ENCODE measurements around the gene SIM2.

Gene SIM2

GRCh38 chr21:36709868-36710728 lies 11.2 kb downstream of the SIM2 start:
- no peak overlapping the region for H3K27ac ChIP-seq (ENCODE audit: low read length)
- no peaks in the 10 kb centered on the region for H3K27me3 ChIP-seq (ENCODE audit: insufficient read depth, low read length, poor library complexity)

GRCh38 chr21:36710729-36711048 lies 11.8 kb downstream of the SIM2 start:
- no peak for ATAC-seq (ENCODE audit: insufficient read depth, low read depth)
- Histone ChIP-seq H3K79me2 (ENCODE audit: insufficient read depth, low read length) (peaks cover 4% of the 10 kb centered on the region; the same call in 1 of the 2 replicates), H3K36me3 (ENCODE audit: insufficient read depth, low read length) (no peaks in the 10 kb centered on the region), H3K4me2 (ENCODE audit: insufficient read depth, low read length) (no peak overlapping the region), H3K4me3 (ENCODE audit: low read depth in 1 of 2, low read length in 2 of 2) (no peak overlapping the region), H3K4me1 (ENCODE audit: insufficient read depth, low read length) (peaks cover 8% of the 10 kb centered on the region), H4K20me1 (ENCODE audit: insufficient read depth, low read length) (no peaks in the 10 kb centered on the region), H3K9me3 (ENCODE audit: insufficient read depth, low read length, severe bottlenecking) (no peaks in the 10 kb centered on the region), H3K27me3 (ENCODE audit: insufficient read depth, low read length, poor library complexity) (no peaks in the 10 kb centered on the region), H2AFZ (ENCODE audit: low read depth, low read length) (no peak overlapping the region), H3K9ac (ENCODE audit: low read depth, low read length) (no peak overlapping the region), H3K27ac (ENCODE audit: low read length) (no peak overlapping the region)
- TF ChIP-seq EZH2 (IDR thresholded peaks at IDR 0.05; ENCODE audit: borderline replicate concordance, low read depth, low read length, severe bottlenecking) = no peak
- DNase-seq = no peak

More at GRCh38 chr21:36709868-36710728, 11.2 kb downstream of the SIM2 start:
- Histone ChIP-seq H2AFZ (ENCODE audit: low read depth, low read length) (no peak overlapping the region), H3K9ac (ENCODE audit: low read depth, low read length) (no peak overlapping the region), H3K4me2 (ENCODE audit: insufficient read depth, low read length) (no peak overlapping the region), H3K9me3 (ENCODE audit: insufficient read depth, low read length, severe bottlenecking) (no peaks in the 10 kb centered on the region), H3K79me2 (ENCODE audit: insufficient read depth, low read length) (peaks cover 4% of the 10 kb centered on the region; the same call in 1 of the 2 replicates), H3K4me3 (ENCODE audit: low read depth in 1 of 2, low read length in 2 of 2) (no peak overlapping the region), H3K36me3 (ENCODE audit: insufficient read depth, low read length) (no peaks in the 10 kb centered on the region), H3K4me1 (ENCODE audit: insufficient read depth, low read length) (peaks cover 9% of the 10 kb centered on the region), H4K20me1 (ENCODE audit: insufficient read depth, low read length) (no peaks in the 10 kb centered on the region)
- ATAC-seq (ENCODE audit: insufficient read depth, low read depth) (no peak), DNase-seq (no peak)
- no peak for TF ChIP-seq EZH2 (IDR thresholded peaks at IDR 0.05; ENCODE audit: borderline replicate concordance, low read depth, low read length, severe bottlenecking)
- no peak for TF ChIP-seq CTCF (IDR thresholded peaks at IDR 0.05; ENCODE audit: borderline replicate concordance, extremely low read depth, low read length, poor library complexity, severe bottlenecking)

- H3K79me2 ChIP-seq (ENCODE audit: insufficient read depth, low read length) = no peaks in the 10 kb centered on the region
These were observed 14.8 kb downstream of the SIM2 start for GRCh38 chr21:36713746-36714145.

More at GRCh38 chr21:36713746-36714145, 14.8 kb downstream of the SIM2 start:
- Histone ChIP-seq H3K4me3 (ENCODE audit: low read depth in 1 of 2, low read length in 2 of 2) (no peak overlapping the region), H2AFZ (ENCODE audit: low read depth, low read length) (no peak overlapping the region), H4K20me1 (ENCODE audit: insufficient read depth, low read length) (no peaks in the 10 kb centered on the region), H3K4me2 (ENCODE audit: insufficient read depth, low read length) (no peak overlapping the region), H3K4me1 (ENCODE audit: insufficient read depth, low read length) (no peaks in the 10 kb centered on the region), H3K36me3 (ENCODE audit: insufficient read depth, low read length) (no peaks in the 10 kb centered on the region), H3K27ac (ENCODE audit: low read length) (no peak overlapping the region), H3K27me3 (ENCODE audit: insufficient read depth, low read length, poor library complexity) (no peaks in the 10 kb centered on the region), H3K9me3 (ENCODE audit: insufficient read depth, low read length, severe bottlenecking) (no peaks in the 10 kb centered on the region), H3K9ac (ENCODE audit: low read depth, low read length) (no peak overlapping the region)
- ATAC-seq (ENCODE audit: insufficient read depth, low read depth) (no peak), DNase-seq (no peak)
- TF ChIP-seq EZH2 (IDR thresholded peaks at IDR 0.05; ENCODE audit: borderline replicate concordance, low read depth, low read length, severe bottlenecking) = no peak
- TF ChIP-seq CTCF (IDR thresholded peaks at IDR 0.05; ENCODE audit: borderline replicate concordance, extremely low read depth, low read length, poor library complexity, severe bottlenecking) = no peak

All from DND-41 (cell line).